ENCODE results near the gene PLXNA4. TPM values are rescaled to one million over a fixed set of nuclear protein-coding genes. Genes with fewer than 3 reads are reported as not detected.

PLXNA4 gene
- total and polyA plus RNA-seq, 4 donors = 0.04 to 1.1 (median 0.41) TPM

DNA sequence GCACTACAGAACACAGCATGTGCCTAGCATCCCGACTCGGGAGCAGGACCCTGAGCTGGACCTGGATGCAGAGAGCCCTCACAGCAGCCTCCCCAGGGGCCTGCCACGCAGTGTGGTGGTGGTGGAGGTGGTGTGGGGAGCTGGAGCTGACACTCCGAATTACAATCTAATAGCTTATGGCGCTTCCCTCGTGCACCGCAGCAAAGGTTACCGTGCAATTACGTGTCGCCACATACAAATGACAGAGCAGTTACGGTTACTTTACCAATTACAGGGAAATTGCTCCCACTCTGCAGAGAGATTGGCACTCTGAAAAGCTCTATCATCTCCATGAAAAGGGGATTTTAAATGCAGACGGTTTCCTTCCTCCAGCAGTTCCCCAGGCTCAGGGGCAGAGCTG lies 81.8 kb downstream of the PLXNA4 start:
- H3K27ac ChIP-seq (ENCODE audit: low read depth in 1 of 2, low read length in 2 of 2) = no peak overlapping the region
- no peak overlapping the region for H3K4me3 ChIP-seq (ENCODE audit: low read depth in 1 of 3, low read length in 3 of 3)
- TF ChIP-seq GABPA (IDR thresholded peaks at IDR 0.05 in 1 of 2, conservative IDR thresholded peaks at IDR 0.05 in 1 of 2) = no peak
- TF ChIP-seq, protein P1, sequence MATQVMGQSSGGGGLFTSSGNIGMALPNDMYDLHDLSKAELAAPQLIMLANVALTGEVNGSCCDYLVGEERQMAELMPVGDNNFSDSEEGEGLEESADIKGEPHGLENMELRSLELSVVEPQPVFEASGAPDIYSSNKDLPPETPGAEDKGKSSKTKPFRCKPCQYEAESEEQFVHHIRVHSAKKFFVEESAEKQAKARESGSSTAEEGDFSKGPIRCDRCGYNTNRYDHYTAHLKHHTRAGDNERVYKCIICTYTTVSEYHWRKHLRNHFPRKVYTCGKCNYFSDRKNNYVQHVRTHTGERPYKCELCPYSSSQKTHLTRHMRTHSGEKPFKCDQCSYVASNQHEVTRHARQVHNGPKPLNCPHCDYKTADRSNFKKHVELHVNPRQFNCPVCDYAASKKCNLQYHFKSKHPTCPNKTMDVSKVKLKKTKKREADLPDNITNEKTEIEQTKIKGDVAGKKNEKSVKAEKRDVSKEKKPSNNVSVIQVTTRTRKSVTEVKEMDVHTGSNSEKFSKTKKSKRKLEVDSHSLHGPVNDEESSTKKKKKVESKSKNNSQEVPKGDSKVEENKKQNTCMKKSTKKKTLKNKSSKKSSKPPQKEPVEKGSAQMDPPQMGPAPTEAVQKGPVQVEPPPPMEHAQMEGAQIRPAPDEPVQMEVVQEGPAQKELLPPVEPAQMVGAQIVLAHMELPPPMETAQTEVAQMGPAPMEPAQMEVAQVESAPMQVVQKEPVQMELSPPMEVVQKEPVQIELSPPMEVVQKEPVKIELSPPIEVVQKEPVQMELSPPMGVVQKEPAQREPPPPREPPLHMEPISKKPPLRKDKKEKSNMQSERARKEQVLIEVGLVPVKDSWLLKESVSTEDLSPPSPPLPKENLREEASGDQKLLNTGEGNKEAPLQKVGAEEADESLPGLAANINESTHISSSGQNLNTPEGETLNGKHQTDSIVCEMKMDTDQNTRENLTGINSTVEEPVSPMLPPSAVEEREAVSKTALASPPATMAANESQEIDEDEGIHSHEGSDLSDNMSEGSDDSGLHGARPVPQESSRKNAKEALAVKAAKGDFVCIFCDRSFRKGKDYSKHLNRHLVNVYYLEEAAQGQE (IDR thresholded peaks at IDR 0.05) = no peak
- no peak for TF ChIP-seq JUND (IDR thresholded peaks at IDR 0.05)
- TF ChIP-seq RAD21 (IDR thresholded peaks at IDR 0.05) = no peak
- TF ChIP-seq, protein P2, sequence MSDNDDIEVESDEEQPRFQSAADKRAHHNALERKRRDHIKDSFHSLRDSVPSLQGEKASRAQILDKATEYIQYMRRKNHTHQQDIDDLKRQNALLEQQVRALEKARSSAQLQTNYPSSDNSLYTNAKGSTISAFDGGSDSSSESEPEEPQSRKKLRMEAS (IDR thresholded peaks at IDR 0.05) = no peak
- TF ChIP-seq SP1 (IDR thresholded peaks at IDR 0.05) = no peak
- TF ChIP-seq, protein P3, sequence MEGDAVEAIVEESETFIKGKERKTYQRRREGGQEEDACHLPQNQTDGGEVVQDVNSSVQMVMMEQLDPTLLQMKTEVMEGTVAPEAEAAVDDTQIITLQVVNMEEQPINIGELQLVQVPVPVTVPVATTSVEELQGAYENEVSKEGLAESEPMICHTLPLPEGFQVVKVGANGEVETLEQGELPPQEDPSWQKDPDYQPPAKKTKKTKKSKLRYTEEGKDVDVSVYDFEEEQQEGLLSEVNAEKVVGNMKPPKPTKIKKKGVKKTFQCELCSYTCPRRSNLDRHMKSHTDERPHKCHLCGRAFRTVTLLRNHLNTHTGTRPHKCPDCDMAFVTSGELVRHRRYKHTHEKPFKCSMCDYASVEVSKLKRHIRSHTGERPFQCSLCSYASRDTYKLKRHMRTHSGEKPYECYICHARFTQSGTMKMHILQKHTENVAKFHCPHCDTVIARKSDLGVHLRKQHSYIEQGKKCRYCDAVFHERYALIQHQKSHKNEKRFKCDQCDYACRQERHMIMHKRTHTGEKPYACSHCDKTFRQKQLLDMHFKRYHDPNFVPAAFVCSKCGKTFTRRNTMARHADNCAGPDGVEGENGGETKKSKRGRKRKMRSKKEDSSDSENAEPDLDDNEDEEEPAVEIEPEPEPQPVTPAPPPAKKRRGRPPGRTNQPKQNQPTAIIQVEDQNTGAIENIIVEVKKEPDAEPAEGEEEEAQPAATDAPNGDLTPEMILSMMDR (IDR thresholded peaks at IDR 0.05; ENCODE audit: low read depth, low read length, missing input control) = no peak
- TF ChIP-seq RXRA (IDR thresholded peaks at IDR 0.05) = no peak
- no peak for TF ChIP-seq NR2F2 (IDR thresholded peaks at IDR 0.05)
- TF ChIP-seq, protein P4, sequence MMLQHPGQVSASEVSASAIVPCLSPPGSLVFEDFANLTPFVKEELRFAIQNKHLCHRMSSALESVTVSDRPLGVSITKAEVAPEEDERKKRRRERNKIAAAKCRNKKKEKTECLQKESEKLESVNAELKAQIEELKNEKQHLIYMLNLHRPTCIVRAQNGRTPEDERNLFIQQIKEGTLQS (IDR thresholded peaks at IDR 0.05) = no peak
- no peak for TF ChIP-seq HNF4A (conservative IDR thresholded peaks at IDR 0.05)
- TF ChIP-seq HNF4G (IDR thresholded peaks at IDR 0.05) = no peak
- no peaks in the 10 kb centered on the region for H3K27me3 ChIP-seq (ENCODE audit: control insufficient read depth in 4 of 4, insufficient read depth in 4 of 4, low read length in 3 of 4)
- 90% methylated on average over 12 of the region's 12 CpGs for WGBS
- no peaks in the 10 kb centered on the region for H3K9me3 ChIP-seq (ENCODE audit: control insufficient read depth in 4 of 4, low read length in 3 of 4)
- DNase-seq (ENCODE audit: low spot score) = no peak
- H3K9ac ChIP-seq (ENCODE audit: low read depth in 1 of 2, low read length in 2 of 2) = no peak overlapping the region
- no peaks in the 10 kb centered on the region for H3K4me1 ChIP-seq (ENCODE audit: control insufficient read depth in 4 of 4, insufficient read depth in 4 of 4, low read length in 3 of 4)
- H3K36me3 ChIP-seq (ENCODE audit: control insufficient read depth in 4 of 4, insufficient read depth in 3 of 4, low read depth in 1 of 4, low read length in 3 of 4) = no peaks in the 10 kb centered on the region

DNA sequence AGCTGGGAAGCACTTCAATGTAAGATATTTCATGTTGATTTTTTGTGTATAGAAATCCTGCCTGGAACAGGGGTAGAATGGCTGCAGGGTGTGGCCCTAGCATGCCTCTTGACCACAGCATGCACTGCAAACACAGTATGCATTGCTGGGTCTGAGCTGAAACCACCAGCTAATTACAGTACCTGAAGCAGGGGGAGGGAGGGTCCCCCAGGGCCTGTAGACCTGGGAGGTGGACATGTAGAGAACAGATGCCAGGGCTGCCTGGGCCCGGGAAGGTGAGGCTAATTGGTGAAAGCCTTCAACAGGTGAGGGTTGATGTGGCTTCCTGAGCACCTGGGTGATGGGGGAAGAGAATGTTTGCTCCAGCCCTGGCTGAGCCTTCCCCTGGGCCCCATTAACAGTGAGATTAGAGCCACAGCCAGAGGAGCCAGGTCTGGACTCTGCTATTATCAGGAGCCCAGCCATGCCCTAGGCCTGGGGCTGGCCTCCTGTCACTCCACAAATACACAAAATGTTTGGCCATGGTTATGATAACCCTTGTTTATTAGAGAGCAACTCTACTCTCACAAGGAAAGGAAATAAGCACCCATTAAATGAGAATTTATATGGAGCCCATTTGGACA lies 83.3 kb downstream of the PLXNA4 start:
- Histone ChIP-seq H3K36me3 (ENCODE audit: control insufficient read depth in 4 of 4, insufficient read depth in 3 of 4, low read depth in 1 of 4, low read length in 3 of 4) (no peaks in the 10 kb centered on the region), H3K9ac (ENCODE audit: low read depth in 1 of 2, low read length in 2 of 2) (no peak overlapping the region), H3K27ac (ENCODE audit: low read depth in 1 of 2, low read length in 2 of 2) (no peak overlapping the region), H3K9me3 (ENCODE audit: control insufficient read depth in 4 of 4, low read length in 3 of 4) (no peaks in the 10 kb centered on the region), H3K4me1 (ENCODE audit: control insufficient read depth in 4 of 4, insufficient read depth in 4 of 4, low read length in 3 of 4) (no peaks in the 10 kb centered on the region), H3K4me3 (ENCODE audit: low read depth in 1 of 3, low read length in 3 of 3) (no peak overlapping the region), H3K27me3 (ENCODE audit: control insufficient read depth in 4 of 4, insufficient read depth in 4 of 4, low read length in 3 of 4) (no peaks in the 10 kb centered on the region)
- DNase-seq (ENCODE audit: low spot score) = no peak
- WGBS = 85% methylated on average over 1 of the region's 1 CpG
- TF ChIP-seq GABPA (IDR thresholded peaks at IDR 0.05 in 1 of 2, conservative IDR thresholded peaks at IDR 0.05 in 1 of 2) = no peak
- no peak for TF ChIP-seq RAD21 (IDR thresholded peaks at IDR 0.05)
- TF ChIP-seq HNF4G (IDR thresholded peaks at IDR 0.05) = no peak
- TF ChIP-seq SP1 (IDR thresholded peaks at IDR 0.05) = no peak
- TF ChIP-seq, protein P5, sequence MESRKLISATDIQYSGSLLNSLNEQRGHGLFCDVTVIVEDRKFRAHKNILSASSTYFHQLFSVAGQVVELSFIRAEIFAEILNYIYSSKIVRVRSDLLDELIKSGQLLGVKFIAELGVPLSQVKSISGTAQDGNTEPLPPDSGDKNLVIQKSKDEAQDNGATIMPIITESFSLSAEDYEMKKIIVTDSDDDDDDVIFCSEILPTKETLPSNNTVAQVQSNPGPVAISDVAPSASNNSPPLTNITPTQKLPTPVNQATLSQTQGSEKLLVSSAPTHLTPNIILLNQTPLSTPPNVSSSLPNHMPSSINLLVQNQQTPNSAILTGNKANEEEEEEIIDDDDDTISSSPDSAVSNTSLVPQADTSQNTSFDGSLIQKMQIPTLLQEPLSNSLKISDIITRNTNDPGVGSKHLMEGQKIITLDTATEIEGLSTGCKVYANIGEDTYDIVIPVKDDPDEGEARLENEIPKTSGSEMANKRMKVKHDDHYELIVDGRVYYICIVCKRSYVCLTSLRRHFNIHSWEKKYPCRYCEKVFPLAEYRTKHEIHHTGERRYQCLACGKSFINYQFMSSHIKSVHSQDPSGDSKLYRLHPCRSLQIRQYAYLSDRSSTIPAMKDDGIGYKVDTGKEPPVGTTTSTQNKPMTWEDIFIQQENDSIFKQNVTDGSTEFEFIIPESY (IDR thresholded peaks at IDR 0.05) = no peak
- TF ChIP-seq RXRA (IDR thresholded peaks at IDR 0.05) = no peak
- TF ChIP-seq, protein P4 (IDR thresholded peaks at IDR 0.05) = no peak
